ENCODE measurements around the gene CDC23.

CDC23 gene

DNA sequence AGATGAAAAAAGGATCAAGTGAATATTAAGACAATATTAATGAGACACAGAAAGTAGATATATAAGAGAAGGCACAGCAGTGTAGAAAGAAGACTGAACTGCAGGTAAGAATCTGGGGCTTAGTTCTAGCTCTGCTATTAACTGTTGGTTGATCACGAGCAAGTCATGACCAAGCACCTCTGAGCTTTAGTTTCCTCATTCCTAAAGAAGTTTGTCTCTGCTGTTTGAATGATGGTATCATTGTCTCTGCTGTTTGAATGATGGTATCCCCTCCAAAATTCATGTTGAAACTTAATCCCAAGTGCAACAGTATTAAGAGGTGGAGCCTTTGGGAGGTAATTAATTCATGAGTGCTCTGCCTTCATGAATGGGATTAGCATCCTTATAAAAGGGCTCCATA is 71.4 kb downstream of the CDC23 start:
- DNase-seq (ENCODE audit: low read depth) = no peak

DNA sequence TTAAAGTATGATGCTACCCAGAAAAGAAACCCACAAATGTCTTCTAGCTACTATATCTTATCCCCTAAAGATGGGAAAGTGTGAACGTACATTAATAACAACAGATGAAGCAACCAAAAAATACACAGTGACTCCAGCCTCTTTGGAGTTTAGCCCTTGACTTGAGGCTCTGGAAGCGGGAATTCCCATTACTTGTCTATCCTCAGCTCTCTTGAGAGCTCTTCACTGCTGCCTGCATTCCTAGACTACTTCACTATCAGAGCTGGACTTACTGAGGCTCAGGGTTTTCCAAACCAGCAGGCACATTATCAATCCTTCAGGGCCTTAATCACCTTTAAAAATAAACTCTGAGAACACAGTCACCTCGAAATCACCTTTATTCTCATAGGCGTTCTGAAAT is 72.9 kb downstream of the CDC23 start:
- DNase-seq (ENCODE audit: low read depth) = no peak

DNA sequence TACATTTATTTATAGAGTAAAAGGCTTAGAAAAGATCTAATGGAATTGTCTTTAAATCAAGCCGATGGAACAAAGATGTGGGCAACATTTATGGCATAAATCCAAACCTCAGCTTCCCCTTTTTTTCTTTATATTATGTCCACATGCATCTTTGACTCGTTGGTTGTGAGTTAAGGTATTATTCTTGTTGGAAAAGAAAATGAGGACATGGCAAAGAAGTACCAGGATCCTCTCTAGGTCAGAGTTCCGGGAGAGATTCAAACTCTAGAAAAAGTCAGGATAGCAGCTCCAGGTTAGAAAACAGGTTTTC is 73.4 kb downstream of the CDC23 start:
- no peak for DNase-seq (ENCODE audit: low read depth)

DNA sequence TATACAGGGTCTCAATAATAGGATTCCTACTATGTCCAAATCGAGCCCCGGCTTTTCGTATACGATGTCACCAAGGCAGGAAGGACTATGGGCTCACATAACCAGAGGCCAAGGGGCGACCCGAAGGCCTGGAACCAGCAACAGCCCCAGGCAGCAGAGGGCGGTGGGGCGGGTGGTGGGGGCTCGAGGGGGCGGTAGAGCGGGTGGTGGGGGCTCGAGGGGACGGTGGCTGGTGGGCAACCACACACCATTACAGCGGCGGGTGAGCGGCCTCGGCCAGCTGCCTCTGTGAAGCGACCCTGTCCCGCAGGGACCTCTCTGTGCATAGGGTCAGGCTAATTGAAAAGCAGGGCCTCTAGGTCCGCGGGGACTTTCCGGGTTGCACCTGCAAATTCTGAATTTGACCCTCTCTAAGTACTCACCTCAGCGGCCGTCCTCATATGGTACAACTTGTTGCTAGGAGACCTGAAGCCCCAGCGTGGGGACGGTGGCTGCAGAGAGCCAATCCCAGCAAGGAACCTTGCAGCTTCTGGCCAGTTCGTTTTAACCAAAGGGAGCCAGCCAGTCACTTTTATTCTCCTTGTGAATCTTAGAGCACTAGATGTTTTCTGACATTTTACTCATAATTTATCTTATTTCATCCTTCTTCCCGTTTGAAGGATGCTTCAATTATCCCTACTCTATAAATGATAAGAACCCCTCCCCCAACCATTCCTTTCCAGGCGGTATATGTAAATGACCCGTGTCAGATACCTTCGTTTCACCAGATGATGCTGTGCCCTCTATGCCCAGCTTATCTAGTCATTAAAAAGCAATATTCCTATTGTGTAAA is 74.0 kb downstream of the CDC23 start, which contains the start of gene NME5:
NME5 (minus strand) TSS at position 480 of the 832 bp plus-strand sequence. CDS start 648 bp downstream, outside the sequence.
- DNase-seq (ENCODE audit: low read depth) = peak; percentile 56
